ENCODE data around the gene DNAJC17. TPM values are rescaled to one million over a fixed set of nuclear protein-coding genes. Genes with fewer than 3 reads are reported as not detected.

Gene DNAJC17
- total RNA-seq, 1 donor: 14.8 TPM

- no peak for DNase-seq (ENCODE audit: insufficient read length, low spot score, missing footprints)
- H3K4me3 ChIP-seq (ENCODE audit: insufficient read depth, low read length): no peak overlapping the region
- H3K27ac ChIP-seq (ENCODE audit: low read depth, low read length): no peak overlapping the region
- no peaks in the 10 kb centered on the region for H3K79me2 ChIP-seq (ENCODE audit: insufficient read depth, low read length)
- peaks cover 27% of the 10 kb centered on the region for H3K27me3 ChIP-seq (ENCODE audit: insufficient read depth, low read length)
- no peaks in the 10 kb centered on the region for H3K9me3 ChIP-seq (ENCODE audit: low read depth, low read length)
- peaks cover 16% of the 10 kb centered on the region for H3K4me1 ChIP-seq (ENCODE audit: insufficient read depth, low read length)
- no peak for TF ChIP-seq CTCF (IDR thresholded peaks at IDR 0.05; ENCODE audit: extremely low read depth, low read depth, low read length)
- no peaks in the 10 kb centered on the region for H3K36me3 ChIP-seq (ENCODE audit: insufficient read depth, low read length)
- H3K4me2 ChIP-seq (ENCODE audit: insufficient read depth, low read length): no peak overlapping the region
- H2AFZ ChIP-seq (ENCODE audit: low read length): no peak overlapping the region
- no peaks in the 10 kb centered on the region for H4K20me1 ChIP-seq (ENCODE audit: insufficient read depth, low read length)
Measured at GRCh38 chr15:40846841-40847222, 39.6 kb upstream of the DNAJC17 start.

- no peak overlapping the region for H3K4me3 ChIP-seq (ENCODE audit: insufficient read depth, low read length)
- H3K4me2 ChIP-seq (ENCODE audit: insufficient read depth, low read length): no peak overlapping the region
- H2AFZ ChIP-seq (ENCODE audit: low read length): no peak overlapping the region
- DNase-seq (ENCODE audit: insufficient read length, low spot score, missing footprints): peak; percentile 72
- no peak for TF ChIP-seq CTCF (IDR thresholded peaks at IDR 0.05; ENCODE audit: extremely low read depth, low read depth, low read length)
- H3K79me2 ChIP-seq (ENCODE audit: insufficient read depth, low read length): no peaks in the 10 kb centered on the region
- H3K9me3 ChIP-seq (ENCODE audit: low read depth, low read length): no peaks in the 10 kb centered on the region
- H4K20me1 ChIP-seq (ENCODE audit: insufficient read depth, low read length): no peaks in the 10 kb centered on the region
- H3K4me1 ChIP-seq (ENCODE audit: insufficient read depth, low read length): peaks cover 16% of the 10 kb centered on the region
- H3K27ac ChIP-seq (ENCODE audit: low read depth, low read length): no peak overlapping the region
- peaks cover 37% of the 10 kb centered on the region for H3K27me3 ChIP-seq (ENCODE audit: insufficient read depth, low read length)
- H3K36me3 ChIP-seq (ENCODE audit: insufficient read depth, low read length): no peaks in the 10 kb centered on the region
Measured at GRCh38 chr15:40845511-40846284, 38.4 kb upstream of the DNAJC17 start.

- no peaks in the 10 kb centered on the region for H3K9me3 ChIP-seq (ENCODE audit: low read depth, low read length)
- H3K36me3 ChIP-seq (ENCODE audit: insufficient read depth, low read length): no peaks in the 10 kb centered on the region
- H3K4me3 ChIP-seq (ENCODE audit: insufficient read depth, low read length): peak overlapping the region; percentile 59
- H2AFZ ChIP-seq (ENCODE audit: low read length): peak overlapping the region; percentile 76
- H3K4me2 ChIP-seq (ENCODE audit: insufficient read depth, low read length): peak overlapping the region; percentile 77
- H4K20me1 ChIP-seq (ENCODE audit: insufficient read depth, low read length): no peaks in the 10 kb centered on the region
- no peaks in the 10 kb centered on the region for H3K79me2 ChIP-seq (ENCODE audit: insufficient read depth, low read length)
- H3K27me3 ChIP-seq (ENCODE audit: insufficient read depth, low read length): peaks cover 37% of the 10 kb centered on the region
- no peak overlapping the region for H3K27ac ChIP-seq (ENCODE audit: low read depth, low read length)
- peaks cover 16% of the 10 kb centered on the region for H3K4me1 ChIP-seq (ENCODE audit: insufficient read depth, low read length)
- TF ChIP-seq CTCF (IDR thresholded peaks at IDR 0.05; ENCODE audit: extremely low read depth, low read depth, low read length): no peak
- DNase-seq (ENCODE audit: insufficient read length, low spot score, missing footprints): no peak
Measured at GRCh38 chr15:40845036-40845435, 37.8 kb upstream of the DNAJC17 start.

- Histone ChIP-seq H3K27ac (ENCODE audit: low read depth, low read length) (no peak overlapping the region), H3K9me3 (ENCODE audit: low read depth, low read length) (no peaks in the 10 kb centered on the region), H3K79me2 (ENCODE audit: insufficient read depth, low read length) (no peaks in the 10 kb centered on the region), H3K4me1 (ENCODE audit: insufficient read depth, low read length) (peaks cover 16% of the 10 kb centered on the region), H3K4me3 (ENCODE audit: insufficient read depth, low read length) (peak overlapping the region; percentile 59), H3K36me3 (ENCODE audit: insufficient read depth, low read length) (no peaks in the 10 kb centered on the region), H3K4me2 (ENCODE audit: insufficient read depth, low read length) (peak overlapping the region; percentile 77), H4K20me1 (ENCODE audit: insufficient read depth, low read length) (no peaks in the 10 kb centered on the region), H3K27me3 (ENCODE audit: insufficient read depth, low read length) (peaks cover 37% of the 10 kb centered on the region), H2AFZ (ENCODE audit: low read length) (peak overlapping the region; percentile 76)
- no peak for DNase-seq (ENCODE audit: insufficient read length, low spot score, missing footprints)
- no peak for TF ChIP-seq CTCF (IDR thresholded peaks at IDR 0.05; ENCODE audit: extremely low read depth, low read depth, low read length)
Measured at GRCh38 chr15:40844696-40845030, 37.4 kb upstream of the DNAJC17 start.

Data from osteoblast (primary cell).